NCI-H2029 (cell line): ENCODE measurements around the gene GSTP1.
"Not testable (repeated sequence)": the region's sequence is repeated elsewhere in the genome, so short reads cannot be mapped to it uniquely, and the experiment has no call there.

Experiments used
- DNase-seq: peaks from one replicate; lab custom pipeline; 2025; lab: John Stamatoyannopoulos, UW

GSTP1 gene

GRCh38 chr11:67614730-67615714 lies 31.4 kb downstream of the GSTP1 start:
- peak; percentile 63 for DNase-seq

DNA sequence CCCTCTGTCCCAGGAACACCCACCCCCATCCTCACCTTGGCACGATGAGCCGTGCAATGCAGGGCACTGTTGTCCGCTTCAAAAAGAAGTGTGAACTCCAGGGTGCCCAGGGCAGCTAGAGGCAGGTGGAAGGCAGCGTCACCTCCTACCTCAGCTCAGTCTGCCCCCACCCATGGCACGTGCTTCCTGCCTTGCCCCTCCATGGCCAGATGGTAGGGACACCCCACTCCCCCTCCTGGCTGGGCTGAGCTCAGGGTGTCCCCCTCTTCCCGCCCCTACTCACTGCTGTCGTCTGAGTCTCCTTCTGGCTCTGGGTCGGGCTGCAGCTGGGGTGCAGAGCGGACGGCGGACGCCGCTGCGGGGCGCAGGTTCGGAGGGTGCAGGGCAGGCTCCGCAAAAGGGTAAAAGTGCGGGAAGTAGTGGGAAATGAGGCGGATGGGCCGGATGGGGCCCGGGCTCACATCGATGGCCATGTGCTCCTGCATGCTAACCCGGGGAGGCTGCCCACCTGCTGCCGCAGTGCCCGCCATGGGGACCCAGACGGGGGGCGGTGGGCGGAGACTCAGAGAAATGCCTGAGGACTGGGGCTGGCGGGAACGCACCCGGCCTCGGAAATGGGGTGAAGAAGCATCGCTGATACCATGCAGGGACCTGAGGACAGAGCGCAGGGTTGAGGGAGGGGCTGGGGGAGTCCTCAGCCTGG lies 32.3 kb downstream of the GSTP1 start:
- DNase-seq: no peak

GRCh38 chr11:67616431-67617242 lies 33.0 kb downstream of the GSTP1 start:
- DNase-seq: no peak

GRCh38 chr11:67617243-67617953 lies 33.8 kb downstream of the GSTP1 start:
- no peak for DNase-seq

DNA sequence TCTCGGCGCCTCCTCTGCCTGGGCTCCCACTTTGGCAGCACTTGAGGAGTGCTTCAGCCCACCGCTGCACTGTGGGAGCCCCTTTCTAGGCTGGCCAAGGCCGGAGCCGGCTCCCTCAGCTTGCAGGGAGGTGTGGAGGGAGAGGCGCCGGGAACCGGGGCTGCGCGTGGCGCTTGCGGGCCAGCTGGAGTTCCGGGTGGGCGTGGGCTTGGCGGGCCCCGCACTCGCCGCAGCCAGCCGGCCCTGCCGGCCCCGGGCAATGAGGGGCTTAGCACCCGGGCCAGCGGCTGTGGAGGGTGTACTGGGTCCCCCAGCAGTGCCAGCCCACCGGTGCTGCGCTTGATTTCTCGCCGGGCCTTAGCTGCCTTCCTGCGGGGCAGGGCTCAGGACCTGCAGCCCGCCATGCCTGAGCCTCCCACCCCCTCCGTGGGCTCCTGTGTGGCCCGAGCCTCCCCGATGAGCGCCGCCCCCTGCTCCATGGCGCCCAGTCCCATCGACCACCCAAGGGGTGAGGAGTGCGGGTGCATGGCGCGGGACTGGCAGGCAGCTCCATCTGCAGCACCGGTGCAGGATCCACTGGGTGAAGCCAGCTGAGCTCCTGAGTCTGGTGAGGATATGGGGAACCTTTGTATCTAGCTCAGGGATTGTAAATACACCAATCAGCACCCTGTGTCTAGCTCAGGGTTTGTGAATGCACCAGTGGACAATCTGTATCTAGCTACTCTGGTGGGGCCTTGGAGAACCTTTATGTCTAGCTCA lies 35.5 kb downstream of the GSTP1 start:
- not testable (repeated sequence) for DNase-seq

DNA sequence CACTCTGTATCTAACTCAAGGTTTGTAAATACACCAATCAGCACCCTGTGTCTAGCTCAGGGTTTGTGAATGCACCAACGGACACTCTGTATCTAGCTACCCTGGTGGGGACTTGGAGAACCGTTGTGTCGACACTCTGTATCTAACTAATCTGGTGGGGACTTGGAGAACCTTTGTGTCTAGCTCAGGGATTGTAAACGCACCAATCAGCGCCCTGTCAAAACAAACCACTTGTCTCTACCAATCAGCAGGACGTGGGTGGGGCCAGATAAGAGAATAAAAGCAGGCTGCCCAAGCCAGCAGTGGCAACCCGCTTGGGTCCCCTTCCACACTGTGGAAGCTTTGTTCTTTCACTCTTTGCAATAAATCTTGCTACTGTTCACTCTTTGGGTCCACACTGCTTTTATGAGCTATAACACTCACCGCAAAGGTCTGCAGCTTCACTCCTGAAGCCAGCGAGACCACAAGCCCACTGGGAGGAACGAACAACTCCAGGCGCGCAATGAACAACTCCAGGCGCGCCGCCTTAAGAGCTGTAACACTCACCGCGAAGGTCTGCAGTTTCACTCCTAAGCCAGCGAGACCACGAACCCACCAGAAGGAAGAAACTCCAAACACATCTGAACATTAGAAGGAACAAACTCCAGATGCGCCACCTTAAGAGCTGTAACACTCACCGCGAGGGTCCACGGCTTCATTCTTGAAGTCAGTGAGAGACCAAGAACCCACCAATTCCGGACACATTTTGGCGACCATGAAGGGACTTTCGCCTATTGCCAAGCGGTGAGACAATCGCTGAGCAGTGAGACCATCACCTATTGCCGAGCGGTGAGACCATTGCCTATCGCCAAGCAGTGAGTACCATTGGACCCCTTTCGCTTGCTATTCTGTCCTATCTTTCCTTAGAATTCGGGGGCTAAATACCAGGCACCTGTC lies 36.3 kb downstream of the GSTP1 start:
- not testable (repeated sequence) for DNase-seq

DNA sequence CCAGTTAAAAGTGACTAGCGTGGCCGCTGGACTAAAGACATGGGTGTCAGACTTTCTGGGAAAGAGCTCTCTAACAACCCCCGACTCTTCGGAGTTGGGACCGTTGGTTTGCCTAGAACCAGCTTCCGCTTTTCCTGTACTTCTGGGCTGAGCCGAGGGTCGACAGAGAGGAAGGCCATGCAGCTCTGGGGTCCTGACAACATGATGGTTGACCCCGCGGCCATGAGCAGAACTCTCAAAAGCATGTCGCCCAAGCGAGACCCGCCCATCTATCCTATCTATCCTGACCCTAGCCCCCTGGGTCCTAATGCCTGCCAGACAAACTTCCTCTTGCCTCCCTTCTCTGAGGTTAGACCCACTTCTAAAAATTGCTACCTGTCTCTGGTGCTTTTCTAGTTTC lies 37.0 kb downstream of the GSTP1 start:
- not testable (repeated sequence) for DNase-seq

DNA sequence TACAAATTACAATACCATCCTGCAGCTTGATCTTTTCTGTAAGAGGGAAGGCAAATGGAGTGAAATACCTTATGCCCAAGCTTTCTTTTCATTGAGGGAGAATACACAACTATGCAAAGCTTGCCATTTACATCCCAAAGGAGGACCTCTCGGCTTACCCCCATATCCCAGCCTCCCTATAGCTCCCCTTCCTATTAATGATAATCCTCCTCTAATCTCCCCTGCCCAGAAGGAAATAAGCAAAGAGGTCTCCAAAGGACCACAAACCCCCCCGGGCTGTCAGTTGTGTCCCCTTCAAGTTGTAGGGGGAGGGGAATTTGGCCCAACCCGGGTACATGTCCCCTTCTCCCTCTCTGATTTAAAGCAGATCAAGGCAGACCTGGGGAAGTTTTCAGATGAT lies 38.3 kb downstream of the GSTP1 start:
- not testable (repeated sequence) for DNase-seq

- not testable (repeated sequence) for DNase-seq
Measured at GRCh38 chr11:67622905-67623304, 39.3 kb downstream of the GSTP1 start.

GRCh38 chr11:67623795-67624194 lies 40.2 kb downstream of the GSTP1 start:
- DNase-seq: not testable (repeated sequence)

GRCh38 chr11:67626131-67626833 lies 42.7 kb downstream of the GSTP1 start:
- DNase-seq: not testable (repeated sequence)

GRCh38 chr11:67626970-67627369 lies 43.4 kb downstream of the GSTP1 start:
- DNase-seq: no peak

GRCh38 chr11:67627441-67627811 lies 43.8 kb downstream of the GSTP1 start:
- no peak for DNase-seq

DNA sequence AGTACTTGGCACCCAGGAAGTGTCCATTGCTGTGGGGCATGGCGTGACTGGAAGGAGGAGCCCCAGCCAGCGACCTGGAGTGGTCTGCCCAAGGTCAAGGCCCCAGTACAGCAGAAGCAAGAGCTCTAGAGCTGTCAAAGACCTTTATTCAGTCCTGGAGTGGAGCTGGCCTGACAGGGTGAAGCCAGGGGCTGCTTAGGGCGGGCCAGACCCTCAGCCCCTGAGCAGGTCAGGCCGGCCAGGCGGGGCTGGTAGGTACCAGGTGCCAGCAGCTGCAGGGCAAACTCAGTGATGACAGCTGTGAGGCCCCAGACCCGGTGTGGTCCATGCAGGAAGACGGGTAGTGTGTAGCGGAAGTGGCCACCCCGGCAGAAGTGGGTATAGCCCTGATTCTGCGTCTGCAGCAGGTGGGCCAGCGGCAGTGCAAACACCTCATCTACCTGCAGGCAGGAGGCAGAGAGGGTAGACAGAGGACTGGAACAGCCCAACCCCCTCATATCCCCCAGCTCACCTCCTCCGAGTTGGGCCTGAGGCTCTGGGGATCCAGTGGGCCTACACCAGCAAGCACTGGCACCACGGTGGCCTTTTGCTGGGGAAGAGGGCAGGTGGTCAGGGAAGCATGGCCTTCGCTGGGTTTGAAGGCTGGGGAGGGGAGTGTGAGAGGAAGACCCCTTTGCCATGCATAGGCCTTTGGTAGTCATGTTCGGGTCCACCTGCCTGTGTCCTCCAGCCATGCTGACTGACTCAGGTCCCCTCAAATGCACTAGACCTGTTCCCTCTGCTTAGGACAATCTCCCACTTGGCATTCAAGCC lies 44.4 kb downstream of the GSTP1 start:
- DNase-seq: no peak

DNA sequence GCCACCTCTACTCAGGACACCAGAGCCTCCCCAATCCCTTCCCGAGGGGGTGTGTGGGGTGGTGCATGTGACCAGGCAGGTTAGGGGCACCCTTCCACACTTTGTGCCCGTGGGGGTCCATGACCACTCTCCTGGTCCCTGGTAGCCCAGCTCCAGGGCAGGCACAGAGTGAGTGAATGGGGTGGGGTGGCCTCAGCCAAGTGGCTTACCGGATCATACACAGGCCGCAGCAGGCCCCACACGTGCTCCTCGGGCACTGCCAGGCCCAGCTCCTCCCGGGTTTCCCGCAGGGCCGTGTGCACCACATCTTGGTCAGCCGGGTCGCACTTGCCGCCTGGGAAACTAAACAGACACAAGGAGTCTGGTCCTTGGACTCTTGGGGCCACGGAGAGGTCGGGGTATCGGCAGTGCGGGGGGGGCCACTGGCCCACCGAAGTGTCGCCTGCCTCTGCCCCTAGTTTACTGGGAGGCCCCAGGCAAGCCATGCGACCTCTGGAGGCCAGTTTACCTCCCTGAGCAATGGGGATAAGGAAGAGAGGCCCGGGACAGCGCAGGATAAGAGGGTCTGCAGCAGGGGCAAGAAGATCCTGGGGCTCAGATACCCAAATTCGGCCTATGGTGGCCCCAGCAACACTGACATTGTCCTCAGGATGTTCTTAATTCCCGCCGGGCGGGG lies 45.2 kb downstream of the GSTP1 start:
- no peak for DNase-seq

GRCh38 chr11:67629386-67630227 lies 46.0 kb downstream of the GSTP1 start, which contains the start of gene NUDT8:
Gene NUDT8, minus strand, starts transcription at chr11:67629937. Its CDS starts 26 bp downstream, at chr11:67629911.
- peak; percentile 68 for DNase-seq
